Measurements from ENCODE around the gene TSPAN15.
"Not testable (repeated sequence)": the region's sequence is repeated elsewhere in the genome, so short reads cannot be mapped to it uniquely, and the experiment has no call there.

TSPAN15 gene

GRCh38 chr10:69517271-69517848 lies 66.1 kb downstream of the TSPAN15 start:
- no peak overlapping the region for H3K4me3 ChIP-seq (ENCODE audit: low read depth, low read length)
- TF ChIP-seq CTCF (IDR thresholded peaks at IDR 0.05; ENCODE audit: low read depth, low read length, missing control alignments), result no peak
- no peak for DNase-seq (ENCODE audit: low read depth)
- in situ Hi-C loops (cut with HindIII; ENCODE audit: low sequenced_read_pairs), result no loop called here

DNA sequence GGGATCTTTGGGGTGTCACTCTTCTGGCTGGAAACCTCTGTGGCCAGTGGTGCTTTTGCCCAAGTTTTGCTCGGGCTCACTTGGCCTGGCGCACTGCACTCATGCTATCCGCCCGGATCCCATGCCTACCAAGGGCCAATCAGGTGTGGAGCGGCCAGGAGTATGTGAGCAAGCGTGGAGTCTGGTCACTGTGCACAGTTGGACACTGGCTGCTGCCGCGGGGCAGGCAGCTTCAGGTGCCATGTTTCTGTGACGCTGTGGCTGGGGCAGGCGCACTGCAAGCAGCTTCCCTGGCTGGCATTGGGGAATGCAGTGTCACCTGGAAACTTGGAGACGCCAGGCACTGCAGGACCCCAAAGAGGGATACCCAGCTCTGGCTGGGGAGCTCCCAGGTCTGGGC lies 76.7 kb downstream of the TSPAN15 start:
- no peak for TF ChIP-seq CTCF (IDR thresholded peaks at IDR 0.05; ENCODE audit: low read depth, low read length, missing control alignments)
- no peak overlapping the region for H3K4me3 ChIP-seq (ENCODE audit: low read depth, low read length)
- in situ Hi-C loops (cut with HindIII; ENCODE audit: low sequenced_read_pairs), result no loop called here
- no peak for DNase-seq (ENCODE audit: low read depth)

GRCh38 chr10:69533658-69534057 lies 82.4 kb downstream of the TSPAN15 start:
- TF ChIP-seq CTCF (IDR thresholded peaks at IDR 0.05; ENCODE audit: low read depth, low read length, missing control alignments), result no peak
- DNase-seq (ENCODE audit: low read depth), result no peak
- in situ Hi-C loops (cut with HindIII; ENCODE audit: low sequenced_read_pairs), result no loop called here
- no peak overlapping the region for H3K4me3 ChIP-seq (ENCODE audit: low read depth, low read length)

GRCh38 chr10:69536521-69536920 lies 85.3 kb downstream of the TSPAN15 start:
- in situ Hi-C loops (cut with HindIII; ENCODE audit: low sequenced_read_pairs); DNase-seq (ENCODE audit: low read depth); H3K4me3 ChIP-seq (ENCODE audit: low read depth, low read length): not testable (repeated sequence)

GRCh38 chr10:69537449-69537848 lies 86.2 kb downstream of the TSPAN15 start:
- DNase-seq (ENCODE audit: low read depth), result no peak
- no peak for TF ChIP-seq CTCF (IDR thresholded peaks at IDR 0.05; ENCODE audit: low read depth, low read length, missing control alignments)
- in situ Hi-C loops (cut with HindIII; ENCODE audit: low sequenced_read_pairs), result no loop called here
- no peak overlapping the region for H3K4me3 ChIP-seq (ENCODE audit: low read depth, low read length)

DNA sequence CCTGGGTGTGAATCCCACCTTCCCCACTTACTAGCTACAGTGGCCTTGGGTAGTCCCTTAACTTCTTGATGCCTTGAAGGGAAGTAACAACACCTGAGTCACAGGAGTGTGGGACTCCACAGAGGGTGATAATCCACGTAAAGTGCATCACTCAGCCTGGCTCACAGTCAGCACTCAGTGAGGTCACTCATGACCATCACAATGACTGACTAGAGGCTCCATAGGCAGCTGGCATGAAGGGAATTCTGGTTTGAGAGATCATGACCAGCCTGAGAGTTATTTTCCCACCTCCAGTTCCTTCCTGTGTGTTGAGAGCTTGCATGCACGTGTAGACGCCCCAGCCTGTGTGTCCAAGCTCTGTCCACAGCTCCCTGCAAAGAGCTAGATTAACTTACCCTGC lies 87.2 kb downstream of the TSPAN15 start:
- TF ChIP-seq CTCF (IDR thresholded peaks at IDR 0.05; ENCODE audit: low read depth, low read length, missing control alignments), result no peak
- no peak overlapping the region for H3K4me3 ChIP-seq (ENCODE audit: low read depth, low read length)
- in situ Hi-C loops (cut with HindIII; ENCODE audit: low sequenced_read_pairs), result no loop called here
- DNase-seq (ENCODE audit: low read depth), result no peak

GRCh38 chr10:69541463-69541862 lies 90.2 kb downstream of the TSPAN15 start:
- no peak for TF ChIP-seq CTCF (IDR thresholded peaks at IDR 0.05; ENCODE audit: low read depth, low read length, missing control alignments)
- in situ Hi-C loops (cut with HindIII; ENCODE audit: low sequenced_read_pairs), result loop anchor here (10.0 kb wide), 1 partner anchor 47 kb away; no protein-coding TSS in a partner anchor
- no peak overlapping the region for H3K4me3 ChIP-seq (ENCODE audit: low read depth, low read length)
- DNase-seq (ENCODE audit: low read depth), result no peak

Measured in astrocyte of the cerebellum (primary cell).